Panc1 (cell line): Measurements from ENCODE around the gene GSTO2. TPM values are rescaled to one million over a fixed set of nuclear protein-coding genes. Genes with fewer than 3 reads are reported as not detected.

ENCODE experiments used
- ATAC-seq: fragments of 200-7000 bp; cut with Tn5 transposase; 2 replicates; pipeline ENCODE4 v1.9.1; 2020; ENCODE audit warnings: mild to moderate bottlenecking, moderate library complexity
- BruUV-seq: library from RNA; stranded (reverse); fragments of 400-500 nt; replicated peaks from 2 replicates; lab custom pipeline; 2021; lab: Mats Ljungman, UMichigan
- CTCF ChIA-PET: fragments of 300-600 bp; sonication (Branson Sonifier 250); formaldehyde crosslinking; loops from one replicate; lab custom pipeline; 2022; ENCODE audit warnings: antibody characterized with exemption; lab: Charles Lee
- POLR2A ChIA-PET: fragments of 300-600 bp; sonication (Branson Sonifier 250); formaldehyde crosslinking; loops from one replicate; lab custom pipeline; 2022; ENCODE audit warnings: antibody characterized with exemption; lab: Charles Lee
- DNase-seq: peaks from one replicate; pipeline ENCODE4 v3.0.0-alpha.2; 2010; ENCODE audit warnings: low read depth, low spot score
- H3K27ac ChIP-seq: 2 replicates; pipeline ENCODE4 v1.5.1; 2011; ENCODE audit warnings: mild to moderate bottlenecking, low read length, inconsistent platforms
- H3K27me3 ChIP-seq: fragments of 200-500 bp; sonication (Bioruptor generic); 2 replicates; pipeline ENCODE4 v1.6.0; 2014; ENCODE audit warnings: low read length, inconsistent platforms; ENCODE audit not compliant: control insufficient read depth, insufficient read depth
- H3K36me3 ChIP-seq: fragments of 200-500 bp; sonication (Bioruptor generic); 2 replicates; pipeline ENCODE4 v1.5.1; 2014; ENCODE audit warnings: inconsistent platforms, mild to moderate bottlenecking, low read length, moderate library complexity; ENCODE audit not compliant: control insufficient read depth, insufficient read depth
- H3K4me1 ChIP-seq: 2 replicates; pipeline ENCODE4 v1.5.1; 2011; ENCODE audit warnings: inconsistent platforms, mild to moderate bottlenecking, low read length, moderate library complexity; ENCODE audit not compliant: control insufficient read depth, insufficient read depth
- H3K4me3 ChIP-seq, 2 experiments: 2 replicates each; pipeline ENCODE4 v1.5.1; 2011 to 2012; ENCODE audit warnings: low read depth in 2 of 2, low read length in 2 of 2, mild to moderate bottlenecking in 2 of 2, inconsistent platforms in 1 of 2, moderate library complexity in 1 of 2
- H3K9me3 ChIP-seq: fragments of 200-500 bp; sonication (Bioruptor generic); 2 replicates; pipeline ENCODE4 v1.5.1; 2014; ENCODE audit warnings: low read depth, mild to moderate bottlenecking, inconsistent platforms, low read length, moderate library complexity; ENCODE audit not compliant: control insufficient read depth, insufficient read depth
- POLR2AphosphoS5 ChIP-seq: IDR thresholded peaks from 2 replicates; pipeline ENCODE4 v1.6.1; 2012; ENCODE audit warnings: mild to moderate bottlenecking, low read depth, low read length, moderate library complexity
- SIN3A ChIP-seq: IDR thresholded peaks from 2 replicates; pipeline ENCODE4 v1.6.1; 2012; ENCODE audit warnings: low read depth, mild to moderate bottlenecking, low read length, moderate library complexity, borderline replicate concordance; ENCODE audit not compliant: insufficient read depth
- TCF7L2 ChIP-seq: IDR thresholded peaks from 2 replicates; pipeline ENCODE4 v1.6.1; 2011; ENCODE audit warnings: mild to moderate bottlenecking, low read depth, low read length, inconsistent platforms
- in situ Hi-C: cut with HindIII; loops from 2 replicates; pipeline ENCODE4 v1.10.0; 2016; ENCODE audit warnings: low sequenced_read_pairs, low pct_unique_long_range_greater_than_20kb
- intact Hi-C: fragments of 100-400 bp; cut with micrococcal nuclease; formaldehyde crosslinking; loops from one replicate; pipeline ENCODE4 v1.10.0; 2022; ENCODE audit not compliant: unreplicated experiment
- total RNA-seq: library from RNA; stranded (reverse); gene quantifications from one replicate; pipeline ENCODE4 v1.2.1, GENCODE V29; 2021; ENCODE audit not compliant: unreplicated experiment
- TF ChIP-seq, protein P1 (sequence below), 2 experiments: IDR thresholded peaks; 2 replicates each; pipeline ENCODE4 v1.6.1; 2011 to 2012; ENCODE audit warnings: low read depth in 2 of 2, control low read depth in 1 of 2, low read length in 1 of 2, mild to moderate bottlenecking in 1 of 2, moderate library complexity in 1 of 2; ENCODE audit not compliant: insufficient read depth in 1 of 2
- TF ChIP-seq, protein P2 (sequence below): fragments of 450-650 bp; IDR thresholded peaks from 2 replicates; pipeline ENCODE4 v1.5.1; 2017; ENCODE audit warnings: mild to moderate bottlenecking

GSTO2 gene
- total RNA-seq, 1 experiment from 2014 or later: 28.5 TPM

- no peak for ATAC-seq
- Histone ChIP-seq H3K4me1 (peaks cover 6% of the 10 kb centered on the region), H3K9me3 (no peaks in the 10 kb centered on the region), H3K27me3 (no peaks in the 10 kb centered on the region), H3K36me3 (no peaks in the 10 kb centered on the region), H3K4me3 (no peak overlapping the region), H3K27ac (no peak overlapping the region)
- intact Hi-C loops (no loop called here), in situ Hi-C loops (no loop called here)
- TF ChIP-seq, protein P1, sequence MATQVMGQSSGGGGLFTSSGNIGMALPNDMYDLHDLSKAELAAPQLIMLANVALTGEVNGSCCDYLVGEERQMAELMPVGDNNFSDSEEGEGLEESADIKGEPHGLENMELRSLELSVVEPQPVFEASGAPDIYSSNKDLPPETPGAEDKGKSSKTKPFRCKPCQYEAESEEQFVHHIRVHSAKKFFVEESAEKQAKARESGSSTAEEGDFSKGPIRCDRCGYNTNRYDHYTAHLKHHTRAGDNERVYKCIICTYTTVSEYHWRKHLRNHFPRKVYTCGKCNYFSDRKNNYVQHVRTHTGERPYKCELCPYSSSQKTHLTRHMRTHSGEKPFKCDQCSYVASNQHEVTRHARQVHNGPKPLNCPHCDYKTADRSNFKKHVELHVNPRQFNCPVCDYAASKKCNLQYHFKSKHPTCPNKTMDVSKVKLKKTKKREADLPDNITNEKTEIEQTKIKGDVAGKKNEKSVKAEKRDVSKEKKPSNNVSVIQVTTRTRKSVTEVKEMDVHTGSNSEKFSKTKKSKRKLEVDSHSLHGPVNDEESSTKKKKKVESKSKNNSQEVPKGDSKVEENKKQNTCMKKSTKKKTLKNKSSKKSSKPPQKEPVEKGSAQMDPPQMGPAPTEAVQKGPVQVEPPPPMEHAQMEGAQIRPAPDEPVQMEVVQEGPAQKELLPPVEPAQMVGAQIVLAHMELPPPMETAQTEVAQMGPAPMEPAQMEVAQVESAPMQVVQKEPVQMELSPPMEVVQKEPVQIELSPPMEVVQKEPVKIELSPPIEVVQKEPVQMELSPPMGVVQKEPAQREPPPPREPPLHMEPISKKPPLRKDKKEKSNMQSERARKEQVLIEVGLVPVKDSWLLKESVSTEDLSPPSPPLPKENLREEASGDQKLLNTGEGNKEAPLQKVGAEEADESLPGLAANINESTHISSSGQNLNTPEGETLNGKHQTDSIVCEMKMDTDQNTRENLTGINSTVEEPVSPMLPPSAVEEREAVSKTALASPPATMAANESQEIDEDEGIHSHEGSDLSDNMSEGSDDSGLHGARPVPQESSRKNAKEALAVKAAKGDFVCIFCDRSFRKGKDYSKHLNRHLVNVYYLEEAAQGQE (IDR thresholded peaks at IDR 0.05; ENCODE audit: insufficient read depth in 1 of 2, low read depth in 2 of 2, low read length in 1 of 2): no peak
- no peak for TF ChIP-seq SIN3A
- TF ChIP-seq, protein P2, sequence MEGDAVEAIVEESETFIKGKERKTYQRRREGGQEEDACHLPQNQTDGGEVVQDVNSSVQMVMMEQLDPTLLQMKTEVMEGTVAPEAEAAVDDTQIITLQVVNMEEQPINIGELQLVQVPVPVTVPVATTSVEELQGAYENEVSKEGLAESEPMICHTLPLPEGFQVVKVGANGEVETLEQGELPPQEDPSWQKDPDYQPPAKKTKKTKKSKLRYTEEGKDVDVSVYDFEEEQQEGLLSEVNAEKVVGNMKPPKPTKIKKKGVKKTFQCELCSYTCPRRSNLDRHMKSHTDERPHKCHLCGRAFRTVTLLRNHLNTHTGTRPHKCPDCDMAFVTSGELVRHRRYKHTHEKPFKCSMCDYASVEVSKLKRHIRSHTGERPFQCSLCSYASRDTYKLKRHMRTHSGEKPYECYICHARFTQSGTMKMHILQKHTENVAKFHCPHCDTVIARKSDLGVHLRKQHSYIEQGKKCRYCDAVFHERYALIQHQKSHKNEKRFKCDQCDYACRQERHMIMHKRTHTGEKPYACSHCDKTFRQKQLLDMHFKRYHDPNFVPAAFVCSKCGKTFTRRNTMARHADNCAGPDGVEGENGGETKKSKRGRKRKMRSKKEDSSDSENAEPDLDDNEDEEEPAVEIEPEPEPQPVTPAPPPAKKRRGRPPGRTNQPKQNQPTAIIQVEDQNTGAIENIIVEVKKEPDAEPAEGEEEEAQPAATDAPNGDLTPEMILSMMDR: no peak
- TF ChIP-seq TCF7L2: no peak
- no peak for TF ChIP-seq POLR2AphosphoS5
- no peak for DNase-seq
- POLR2A ChIA-PET: no interaction called here
- no TSS peak for BruUV-seq
- CTCF ChIA-PET: interaction anchor here (0.7 to 1.1 kb wide), 3 partner anchors 12 to 59 kb away, joined by 3 to 8 read pairs (median 6); no protein-coding TSS in a partner anchor
Measured at GRCh38 chr10:104293781-104294321, 24.9 kb downstream of the GSTO2 start.

DNA sequence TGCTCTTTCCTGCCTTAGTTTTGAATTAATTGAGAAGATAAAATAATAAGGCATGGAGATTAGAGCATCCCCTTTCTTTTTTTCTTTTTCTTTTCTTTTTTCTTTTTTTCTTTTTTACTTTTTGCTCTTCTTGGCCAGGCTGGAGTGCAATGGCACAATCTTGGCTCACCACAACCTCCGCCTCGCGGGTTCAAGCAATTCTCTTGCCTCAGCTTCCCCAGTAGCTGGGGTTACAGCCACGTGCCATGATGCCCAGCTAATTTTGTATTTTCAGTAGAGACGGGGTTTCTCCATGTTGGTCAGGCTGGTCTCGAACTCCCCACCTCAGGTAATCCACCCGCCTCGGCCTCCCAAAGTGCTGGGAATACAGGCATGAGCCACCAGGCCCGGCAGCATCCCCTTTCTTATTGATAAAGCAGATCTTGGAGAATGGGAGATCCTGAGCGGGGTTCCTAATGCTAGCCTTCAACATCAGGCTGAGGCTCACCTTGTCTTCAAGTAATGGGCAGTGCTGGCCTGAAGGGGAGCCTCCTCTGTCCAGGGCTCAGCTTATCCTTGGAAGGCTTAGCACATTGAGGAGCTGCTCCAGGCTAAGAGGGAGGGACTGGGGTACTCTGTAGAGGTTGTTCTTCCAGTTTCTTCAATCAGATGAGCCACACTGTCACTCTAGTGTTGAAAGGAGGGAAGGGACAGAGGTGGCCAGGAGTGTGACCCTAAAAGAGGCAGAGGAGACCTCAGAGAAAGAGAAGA is 27.9 kb downstream of the GSTO2 start:
- CTCF ChIA-PET: interaction anchor here (1.0 kb wide), 1 partner anchor 9 kb away, joined by 4 read pairs; no protein-coding TSS in a partner anchor

More for the DNA sequence above, 27.9 kb downstream of the GSTO2 start:
- TF ChIP-seq TCF7L2: no peak
- TF ChIP-seq, protein P2: no peak
- TF ChIP-seq, protein P1 (IDR thresholded peaks at IDR 0.05; ENCODE audit: insufficient read depth in 1 of 2, low read depth in 2 of 2, low read length in 1 of 2): no peak
- no peak for TF ChIP-seq POLR2AphosphoS5
- no peak for TF ChIP-seq SIN3A
- no peak overlapping the region for H3K27ac ChIP-seq
- intact Hi-C loops (no loop called here), in situ Hi-C loops (no loop called here)
- DNase-seq (no peak), ATAC-seq (no peak)
- H3K9me3 ChIP-seq: no peaks in the 10 kb centered on the region
- no peaks in the 10 kb centered on the region for H3K27me3 ChIP-seq
- H3K4me1 ChIP-seq: no peaks in the 10 kb centered on the region
- H3K4me3 ChIP-seq: no peak overlapping the region
- POLR2A ChIA-PET: no interaction called here
- no TSS peak for BruUV-seq
- H3K36me3 ChIP-seq: no peaks in the 10 kb centered on the region
